H1 (cell line): ENCODE measurements around the gene TRAPPC2.

ENCODE experiments used
- ATF2 ChIP-seq: IDR thresholded peaks from 2 replicates; pipeline ENCODE4 v1.6.1; 2012; ENCODE audit warnings: low read length, inconsistent platforms
- CTCF ChIP-seq, 3 experiments: IDR thresholded peaks; 1 replicate in 2 of 3; 2 replicates in 1 of 3; pipeline versions ENCODE4 v1.5.1 to v1.6.1; 2011; ENCODE audit warnings: low read length in 3 of 3, mild to moderate bottlenecking in 3 of 3, inconsistent platforms in 2 of 3, low read depth in 1 of 3, moderate library complexity in 1 of 3; ENCODE audit not compliant: insufficient read depth in 1 of 3; ENCODE audit errors: control extremely low read depth in 1 of 3
- EZH2 ChIP-seq: fragments of 200-600 bp; sonication (generic); IDR thresholded peaks from 2 replicates; pipeline ENCODE4 v1.7.1; 2012; ENCODE audit warnings: low read depth, mild to moderate bottlenecking, moderate library complexity, low read length, inconsistent platforms; ENCODE audit not compliant: severe bottlenecking
- MAFK ChIP-seq: IDR thresholded peaks from 2 replicates; pipeline ENCODE4 v1.6.1; 2012; ENCODE audit warnings: low read depth, mild to moderate bottlenecking, improper control_type of control experiment, low read length
- MAX ChIP-seq: IDR thresholded peaks from 2 replicates; pipeline ENCODE4 v1.6.1; 2012; ENCODE audit warnings: inconsistent platforms
- RXRA ChIP-seq: IDR thresholded peaks from 2 replicates; pipeline ENCODE4 v1.6.1; 2011; ENCODE audit warnings: low read depth, mild to moderate bottlenecking, low read length, moderate library complexity; ENCODE audit not compliant: insufficient read depth
- USF2 ChIP-seq: IDR thresholded peaks from 2 replicates; pipeline ENCODE4 v1.6.1; 2011; ENCODE audit warnings: low read length, improper control_type of control experiment

GRCh38 chrX:13699183-13699826 is 35.1 kb downstream of the TRAPPC2 start:
- no peak for TF ChIP-seq CTCF (IDR thresholded peaks at IDR 0.05; ENCODE audit: control extremely low read depth in 1 of 3, insufficient read depth in 1 of 3, low read depth in 1 of 3, low read length in 3 of 3)
- no peak for TF ChIP-seq EZH2
- no peak for TF ChIP-seq MAX
- TF ChIP-seq USF2: no peak
- no peak for TF ChIP-seq RXRA
- TF ChIP-seq ATF2: no peak
- no peak for TF ChIP-seq MAFK
